Measurements from ENCODE around the gene C1orf53.
"Not testable (repeated sequence)": the region's sequence is repeated elsewhere in the genome, so short reads cannot be mapped to it uniquely, and the experiment has no call there.

C1orf53 gene

DNA sequence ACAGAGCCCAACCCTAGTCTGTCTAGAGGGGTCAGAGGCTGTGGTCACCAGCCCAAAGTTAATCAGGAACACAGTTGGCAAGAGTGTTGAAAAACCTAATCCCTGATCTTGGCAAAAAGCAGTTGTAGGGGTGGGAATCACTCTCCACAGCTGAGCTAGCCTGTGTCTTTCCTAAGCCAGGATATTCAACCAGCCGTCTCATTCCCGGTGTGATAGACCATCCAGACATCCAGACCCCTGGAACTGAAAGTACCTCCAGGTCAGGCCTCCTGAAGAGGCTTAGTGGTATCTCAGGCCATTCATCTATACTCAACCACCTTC is 19.6 kb downstream of the C1orf53 start:
- no peak for DNase-seq

GRCh38 chr1:197923038-197923437 is 20.6 kb downstream of the C1orf53 start:
- no peak for DNase-seq

GRCh38 chr1:197924516-197925123 is 22.2 kb downstream of the C1orf53 start:
- DNase-seq: peak; percentile 46

DNA sequence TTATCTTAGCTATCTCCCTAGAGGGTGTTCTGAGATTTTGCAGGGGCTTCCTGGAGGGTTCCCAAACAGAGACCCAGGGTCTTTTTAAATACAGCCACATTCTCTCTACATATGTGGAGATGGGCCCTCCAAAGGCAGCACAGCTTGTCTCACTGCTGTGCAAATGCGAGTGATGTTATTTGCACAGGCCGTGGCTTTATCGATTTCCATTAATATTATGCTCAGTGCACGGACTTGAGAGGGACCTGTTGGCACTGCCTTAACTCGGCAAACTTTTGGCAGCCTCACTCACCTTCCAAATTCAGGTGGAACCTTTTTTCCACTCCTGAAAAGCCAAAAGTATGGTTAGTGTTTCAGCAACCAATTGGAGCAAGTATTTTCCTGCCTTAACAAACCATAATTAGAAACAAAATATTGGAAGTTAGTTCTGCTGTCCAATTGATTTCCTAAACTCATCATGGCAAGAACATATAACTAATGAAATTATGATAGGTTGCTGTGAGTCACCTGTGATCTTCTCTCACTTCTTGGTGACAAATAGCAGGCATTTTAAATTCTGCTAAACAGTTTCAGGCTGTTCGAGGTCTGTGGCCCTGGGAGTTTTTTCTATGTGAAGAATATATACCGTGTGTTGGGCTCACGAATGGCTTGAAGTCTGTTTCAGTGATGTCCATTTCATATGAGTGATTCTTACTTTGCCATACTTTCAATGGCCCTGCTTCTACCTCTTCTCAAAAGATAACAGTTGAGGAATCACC is 25.7 kb downstream of the C1orf53 start:
- DNase-seq: no peak

DNA sequence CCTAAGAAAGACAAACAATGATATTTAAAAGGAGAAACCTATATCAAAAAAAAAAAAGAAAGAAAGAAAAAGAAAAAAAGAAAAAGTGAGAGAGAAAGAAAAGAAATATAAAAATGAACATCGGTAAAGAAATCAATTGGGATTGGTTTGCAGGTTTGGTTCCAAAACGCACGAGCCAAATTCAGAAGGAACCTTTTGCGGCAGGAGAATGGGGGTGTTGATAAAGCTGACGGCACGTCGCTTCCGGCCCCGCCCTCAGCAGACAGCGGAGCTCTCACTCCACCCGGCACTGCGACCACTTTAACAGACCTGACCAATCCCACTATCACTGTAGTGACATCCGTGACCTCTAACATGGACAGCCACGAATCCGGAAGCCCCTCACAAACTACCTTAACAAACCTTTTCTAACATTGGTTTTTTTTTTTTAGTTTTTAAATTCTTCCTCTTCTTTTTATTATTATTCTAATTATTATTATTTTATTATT is 26.5 kb downstream of the C1orf53 start:
- DNase-seq: no peak

GRCh38 chr1:197933016-197933415 is 30.6 kb downstream of the C1orf53 start:
- DNase-seq: no peak

DNA sequence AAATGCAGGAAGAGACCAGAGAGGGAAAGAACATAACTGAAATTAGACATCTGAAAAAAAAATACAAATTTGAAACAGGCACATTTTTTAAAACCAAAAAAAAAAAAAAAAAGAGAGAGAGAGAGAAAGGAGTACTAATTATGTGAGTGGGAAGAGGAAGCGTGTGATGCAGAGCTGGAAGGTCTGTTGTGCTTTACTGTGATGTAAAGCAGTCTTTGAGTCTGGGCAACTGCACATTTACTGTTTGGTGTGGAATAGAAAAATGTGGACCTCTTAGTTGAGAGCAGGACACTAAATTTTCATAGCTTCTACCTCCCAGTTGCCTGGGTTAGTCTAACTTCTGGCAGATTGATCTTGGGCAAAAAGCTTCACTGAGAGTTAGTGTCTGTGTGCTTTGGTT is 31.2 kb downstream of the C1orf53 start:
- no peak for DNase-seq

- no peak for DNase-seq
These were observed 35.0 kb downstream of the C1orf53 start for GRCh38 chr1:197937381-197937780.

GRCh38 chr1:197937892-197938291 is 35.5 kb downstream of the C1orf53 start:
- DNase-seq: no peak

- DNase-seq: not testable (repeated sequence)
These were observed 36.9 kb downstream of the C1orf53 start for GRCh38 chr1:197939159-197939980.

DNA sequence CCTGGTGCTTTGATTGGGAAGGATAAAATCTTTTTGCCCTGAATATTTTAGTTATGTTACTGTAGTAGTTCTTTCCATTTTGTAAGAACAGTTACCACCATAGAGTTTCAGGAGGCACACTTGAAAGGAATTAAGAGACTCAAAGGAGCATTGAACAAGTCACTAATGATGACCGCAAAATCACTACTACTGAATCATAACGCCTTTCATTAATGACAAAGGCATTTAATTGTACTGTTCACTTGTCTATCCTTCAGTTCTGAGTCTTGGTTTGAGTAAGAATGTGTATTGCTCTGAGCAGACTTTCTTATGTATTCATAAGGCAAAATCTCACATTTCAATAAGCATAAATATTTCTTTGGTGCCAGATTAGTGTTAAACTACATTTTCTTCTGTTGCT is 39.6 kb downstream of the C1orf53 start:
- no peak for DNase-seq

GRCh38 chr1:197944485-197944884 is 42.1 kb downstream of the C1orf53 start:
- DNase-seq: no peak

DNA sequence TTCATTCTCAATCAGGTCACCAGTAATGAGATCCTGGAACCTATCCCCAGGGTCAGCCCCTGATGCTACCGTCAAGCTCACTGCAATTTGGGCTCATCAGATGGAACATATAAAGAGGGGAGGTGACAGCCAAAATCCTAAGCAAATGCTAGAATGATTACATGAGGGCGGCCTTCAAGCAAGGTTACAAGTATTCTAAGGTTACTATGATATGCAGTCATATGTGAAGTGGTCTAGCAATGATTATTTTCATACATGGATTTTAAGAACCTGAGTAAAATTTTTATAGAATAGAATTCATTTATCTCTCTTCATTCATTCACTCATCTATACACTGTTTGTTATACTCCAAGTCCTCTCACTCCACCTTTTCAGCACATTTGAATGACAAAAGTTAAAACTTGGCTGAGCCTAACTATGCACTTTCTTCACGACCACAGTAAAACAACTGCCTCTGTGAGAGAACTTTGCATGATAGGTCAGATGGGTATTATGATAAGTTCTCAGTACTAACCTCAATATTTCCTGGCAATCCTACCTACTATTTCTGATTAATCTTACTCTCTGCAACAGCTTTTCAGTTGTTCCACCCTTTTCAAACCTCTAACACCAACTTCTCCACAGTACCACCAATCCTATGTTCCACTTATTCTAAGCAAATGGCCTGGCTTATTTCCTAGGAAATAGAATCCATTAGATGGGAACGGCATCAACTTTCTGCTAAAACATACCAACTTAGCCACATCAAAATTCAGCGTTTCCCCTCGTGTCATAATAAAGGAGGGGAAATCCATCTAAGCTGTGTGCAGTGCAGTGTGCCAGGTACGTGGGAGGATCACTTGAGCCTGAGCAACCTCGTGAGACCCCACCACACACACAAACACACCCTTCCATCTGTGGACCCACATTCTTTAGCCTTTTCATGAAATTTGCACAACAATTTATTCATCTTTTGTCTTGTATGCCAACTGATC is 46.8 kb downstream of the C1orf53 start:
- DNase-seq: no peak

DNA sequence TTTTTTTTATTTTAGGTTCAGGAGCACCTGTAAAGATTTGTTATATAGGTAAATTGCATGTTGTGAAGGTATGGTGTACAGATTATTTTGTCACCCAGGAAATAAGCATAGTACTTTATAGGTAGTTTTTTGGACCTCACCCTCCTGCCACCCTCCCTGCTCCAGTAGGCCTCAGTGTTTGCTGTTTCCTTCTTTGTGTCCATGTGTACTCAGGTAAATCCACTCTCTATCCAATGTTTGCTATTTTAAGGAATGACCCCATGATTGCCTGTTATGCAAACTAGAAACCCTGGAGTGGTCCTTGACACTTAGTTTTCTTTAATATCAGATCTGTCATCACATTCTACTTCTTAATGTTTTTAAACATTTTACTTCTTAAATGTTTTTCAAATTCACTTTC is 48.7 kb downstream of the C1orf53 start:
- DNase-seq: no peak

- no peak for DNase-seq
These were observed 49.3 kb downstream of the C1orf53 start for GRCh38 chr1:197951617-197952175.

GRCh38 chr1:197953472-197953871 is 51.0 kb downstream of the C1orf53 start:
- DNase-seq: not testable (repeated sequence)

GRCh38 chr1:197954718-197955418 is 52.4 kb downstream of the C1orf53 start:
- DNase-seq: no peak

GRCh38 chr1:197955486-197956394 is 53.3 kb downstream of the C1orf53 start:
- no peak for DNase-seq

All from NCI-H1436 (cell line).